Suprapubic skin (tissue), 2 donors: ENCODE measurements around the gene BAAT.
A peak's percentile ranks its signal among the peaks of the same experiment; 100 is the strongest.

Experiments used
- EP300 ChIP-seq: sonication (generic); formaldehyde crosslinking; IDR thresholded peaks from one replicate; pipeline ENCODE4 v1.6.1; 2017; ENCODE audit warnings: antibody characterized with exemption
- POLR2A ChIP-seq, 2 donors: fragments of 450-650 bp; IDR thresholded peaks; one replicate each; pipeline ENCODE4 v1.6.1; 2017; ENCODE audit warnings: antibody characterized with exemption in 2 of 2, mild to moderate bottlenecking in 2 of 2, moderate library complexity in 2 of 2

- TF ChIP-seq EP300, result no peak
- peak in 1 of 2 donors; percentile 86 for TF ChIP-seq POLR2A (IDR thresholded peaks at IDR 0.05)
Measured at GRCh38 chr9:101398068-101398929, 13.5 kb upstream of the BAAT start, which contains the start of the genes MRPL50 and ZNF189.
